Measurements from ENCODE around the gene LAYN. TPM values are rescaled to one million over a fixed set of nuclear protein-coding genes. Genes with fewer than 3 reads are reported as not detected.

LAYN gene
- total and polyA plus RNA-seq, 12 donors: 1.6 to 4.9 (median 4.0) TPM

DNA sequence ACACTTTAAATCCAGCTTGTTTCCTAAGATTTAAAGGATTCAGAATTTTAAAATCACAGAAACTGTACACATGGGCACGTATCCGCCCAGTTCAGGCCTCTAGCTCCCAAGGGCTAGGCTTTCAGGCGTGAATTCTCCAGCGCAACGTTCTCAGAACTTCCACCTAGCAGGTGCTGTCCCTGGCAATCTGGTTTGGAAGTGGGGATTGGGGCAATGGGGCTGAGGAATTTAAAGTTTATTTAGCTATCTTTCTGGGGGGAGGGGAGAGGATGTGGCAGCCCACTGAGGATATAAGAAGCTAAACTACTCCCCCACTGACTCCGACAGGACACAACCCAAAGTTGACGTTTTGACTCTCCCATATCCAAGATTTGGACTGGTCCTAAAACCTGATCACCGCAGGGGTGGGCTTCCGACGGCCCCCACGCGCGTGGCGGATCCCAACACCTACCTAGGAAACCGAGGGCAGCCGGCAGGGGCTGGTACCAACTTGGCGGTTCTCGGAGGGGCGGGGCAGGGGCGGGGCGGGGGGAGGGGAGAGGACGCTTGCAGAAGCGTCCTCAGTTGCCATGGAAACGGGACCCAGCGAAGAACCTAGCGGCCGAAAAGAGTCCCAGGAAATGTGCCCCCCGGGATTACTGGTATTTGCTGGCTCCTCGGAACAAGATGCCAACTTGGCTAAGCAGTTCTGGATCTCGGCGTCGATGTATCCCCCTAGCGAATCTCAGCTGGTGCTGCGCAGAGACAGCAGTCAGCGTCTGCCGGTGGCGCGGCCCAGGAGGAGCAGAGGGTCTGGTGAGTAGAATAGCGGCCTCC lies 26.1 kb upstream of the LAYN start, which contains the start of gene HOATZ:
TSS of gene HOATZ (plus strand) at position 563 of the 816 bp plus-strand sequence. CDS start at position 570, 7 bp downstream.
- intact Hi-C loops (cut with DNase I): no loop called here
- Histone ChIP-seq H3K9me3 (no peaks in the 10 kb centered on the region), H3K36me3 (no peaks in the 10 kb centered on the region), H3K4me1 (peaks cover 0 to 16% (median 9%) of the 10 kb centered on the region in 9 donors), H3K4me3 (peak within 1 kb of the TSS in 1 of 10 donors; percentile 13), H3K27me3 (peaks cover 11 to 59% (median 52%) of the 10 kb centered on the region in 7 donors), H3K27ac (no peak within 1 kb of the TSS)
- DNase-seq (no peak), ATAC-seq (no peak)
- 19% methylated on average over 39 of the region's 39 CpGs for WGBS, 2 donors
- TF ChIP-seq, protein P1, sequence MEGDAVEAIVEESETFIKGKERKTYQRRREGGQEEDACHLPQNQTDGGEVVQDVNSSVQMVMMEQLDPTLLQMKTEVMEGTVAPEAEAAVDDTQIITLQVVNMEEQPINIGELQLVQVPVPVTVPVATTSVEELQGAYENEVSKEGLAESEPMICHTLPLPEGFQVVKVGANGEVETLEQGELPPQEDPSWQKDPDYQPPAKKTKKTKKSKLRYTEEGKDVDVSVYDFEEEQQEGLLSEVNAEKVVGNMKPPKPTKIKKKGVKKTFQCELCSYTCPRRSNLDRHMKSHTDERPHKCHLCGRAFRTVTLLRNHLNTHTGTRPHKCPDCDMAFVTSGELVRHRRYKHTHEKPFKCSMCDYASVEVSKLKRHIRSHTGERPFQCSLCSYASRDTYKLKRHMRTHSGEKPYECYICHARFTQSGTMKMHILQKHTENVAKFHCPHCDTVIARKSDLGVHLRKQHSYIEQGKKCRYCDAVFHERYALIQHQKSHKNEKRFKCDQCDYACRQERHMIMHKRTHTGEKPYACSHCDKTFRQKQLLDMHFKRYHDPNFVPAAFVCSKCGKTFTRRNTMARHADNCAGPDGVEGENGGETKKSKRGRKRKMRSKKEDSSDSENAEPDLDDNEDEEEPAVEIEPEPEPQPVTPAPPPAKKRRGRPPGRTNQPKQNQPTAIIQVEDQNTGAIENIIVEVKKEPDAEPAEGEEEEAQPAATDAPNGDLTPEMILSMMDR (IDR thresholded peaks at IDR 0.05): no peak

DNA sequence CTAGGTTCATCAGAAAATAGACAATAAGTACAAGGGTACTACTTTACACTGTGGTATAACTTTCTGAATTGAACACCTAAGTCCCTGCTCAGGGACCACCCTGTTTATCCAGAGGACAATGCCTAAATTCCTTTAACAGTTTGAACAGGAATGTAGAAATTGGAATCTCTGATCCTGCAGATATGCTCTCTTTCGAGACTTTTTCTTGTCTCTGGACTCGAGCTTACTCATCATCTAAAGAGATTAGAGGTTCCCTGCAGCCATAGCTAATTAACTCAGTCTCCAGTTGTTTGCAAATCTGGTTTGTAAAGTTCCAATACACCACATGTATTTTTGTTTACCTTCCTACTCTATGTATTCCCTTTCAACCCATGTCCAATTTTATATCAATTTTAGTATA lies 24.9 kb upstream of the LAYN start:
- 87 to 93% methylated on average over 2 of the region's 2 CpGs for WGBS, 2 donors
- ATAC-seq (no peak), DNase-seq (no peak)
- intact Hi-C loops (cut with DNase I): no loop called here
- H3K4me1 ChIP-seq: peaks cover 0 to 16% (median 9%) of the 10 kb centered on the region in 9 donors
- H3K27me3 ChIP-seq: peaks cover 11 to 48% (median 40%) of the 10 kb centered on the region in 7 donors
- no peaks in the 10 kb centered on the region for H3K9me3 ChIP-seq
- H3K27ac ChIP-seq: no peak overlapping the region
- H3K36me3 ChIP-seq: no peaks in the 10 kb centered on the region
- TF ChIP-seq, protein P1 (IDR thresholded peaks at IDR 0.05): no peak
- H3K4me3 ChIP-seq: no peak overlapping the region

DNA sequence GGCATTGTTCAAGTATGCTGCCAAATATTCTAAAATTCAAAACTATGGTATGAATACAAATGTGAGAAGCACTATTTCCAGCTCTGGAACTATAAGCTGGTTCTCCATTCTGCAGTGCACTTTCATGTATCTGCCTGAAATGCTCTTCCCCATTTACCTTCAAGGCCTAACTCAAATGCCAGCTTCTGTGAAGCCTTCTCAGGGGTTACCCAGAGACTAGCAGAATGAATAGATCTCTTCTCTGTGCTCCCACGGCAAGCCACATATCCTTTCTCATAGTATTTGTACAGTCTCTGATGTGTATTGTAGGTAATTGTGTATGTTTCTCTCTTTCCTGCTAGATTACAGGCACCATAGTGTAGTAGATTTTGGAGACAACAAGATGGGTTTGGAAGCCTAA lies 21.9 kb upstream of the LAYN start:
- intact Hi-C loops (cut with DNase I): no loop called here
- ATAC-seq (no peak), DNase-seq (no peak)
- Histone ChIP-seq H3K4me3 (no peak overlapping the region), H3K9me3 (no peaks in the 10 kb centered on the region), H3K27me3 (peaks cover 0 to 21% (median 12%) of the 10 kb centered on the region in 7 donors), H3K27ac (no peak overlapping the region), H3K36me3 (no peaks in the 10 kb centered on the region), H3K4me1 (peaks cover 0 to 10% (median 0%) of the 10 kb centered on the region in 9 donors)
- WGBS, 2 donors: 55 to 59% methylated on average over 1 of the region's 1 CpG
- TF ChIP-seq, protein P1 (IDR thresholded peaks at IDR 0.05): no peak

DNA sequence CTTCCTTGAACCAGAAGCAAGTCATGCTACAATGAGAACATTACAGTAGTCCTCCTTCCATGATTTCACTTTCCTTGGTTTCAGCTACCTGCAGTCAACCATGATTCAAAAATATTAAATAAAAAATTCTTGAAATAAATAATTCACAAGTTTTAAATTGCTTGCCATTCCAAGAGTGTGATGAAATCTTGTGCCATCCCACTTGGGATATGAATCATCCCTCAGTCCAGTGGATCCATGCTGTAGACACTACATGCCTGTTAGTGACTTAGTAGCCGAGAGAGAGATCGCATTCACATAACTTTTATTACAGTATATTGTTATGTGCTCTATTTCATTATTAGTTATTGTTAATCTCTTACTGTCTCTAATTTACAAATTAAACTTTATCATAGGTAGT lies 20.0 kb upstream of the LAYN start:
- intact Hi-C loops (cut with DNase I): no loop called here
- DNase-seq (no peak), ATAC-seq (no peak)
- peaks cover 0 to 4% (median 0%) of the 10 kb centered on the region in 7 donors for H3K27me3 ChIP-seq
- no peak overlapping the region for H3K27ac ChIP-seq
- 95 to 96% methylated on average over 2 of the region's 2 CpGs for WGBS, 2 donors
- no peak overlapping the region for H3K4me3 ChIP-seq
- TF ChIP-seq, protein P1 (IDR thresholded peaks at IDR 0.05): no peak
- no peaks in the 10 kb centered on the region for H3K36me3 ChIP-seq
- no peaks in the 10 kb centered on the region for H3K4me1 ChIP-seq
- H3K9me3 ChIP-seq: no peaks in the 10 kb centered on the region
